Hindlimb muscle (tissue), 1 donor: ENCODE results near the gene CD82. TPM values are rescaled to one million over a fixed set of nuclear protein-coding genes. Genes with fewer than 3 reads are reported as not detected.
A peak's percentile ranks its signal among the peaks of the same experiment; 100 is the strongest.

Experiments used
- DNase-seq: peaks from one replicate; pipeline ENCODE4 v3.0.0-alpha.2; 2013
- polyA plus RNA-seq: library from polyadenylated mRNA; unstranded; fragments of 120-200 nt; gene quantifications from one replicate; pipeline ENCODE4 v1.2.1, GENCODE V29; 2013; ENCODE audit not compliant: insufficient read length

Gene CD82
- polyA plus RNA-seq, result 88.4 TPM

DNA sequence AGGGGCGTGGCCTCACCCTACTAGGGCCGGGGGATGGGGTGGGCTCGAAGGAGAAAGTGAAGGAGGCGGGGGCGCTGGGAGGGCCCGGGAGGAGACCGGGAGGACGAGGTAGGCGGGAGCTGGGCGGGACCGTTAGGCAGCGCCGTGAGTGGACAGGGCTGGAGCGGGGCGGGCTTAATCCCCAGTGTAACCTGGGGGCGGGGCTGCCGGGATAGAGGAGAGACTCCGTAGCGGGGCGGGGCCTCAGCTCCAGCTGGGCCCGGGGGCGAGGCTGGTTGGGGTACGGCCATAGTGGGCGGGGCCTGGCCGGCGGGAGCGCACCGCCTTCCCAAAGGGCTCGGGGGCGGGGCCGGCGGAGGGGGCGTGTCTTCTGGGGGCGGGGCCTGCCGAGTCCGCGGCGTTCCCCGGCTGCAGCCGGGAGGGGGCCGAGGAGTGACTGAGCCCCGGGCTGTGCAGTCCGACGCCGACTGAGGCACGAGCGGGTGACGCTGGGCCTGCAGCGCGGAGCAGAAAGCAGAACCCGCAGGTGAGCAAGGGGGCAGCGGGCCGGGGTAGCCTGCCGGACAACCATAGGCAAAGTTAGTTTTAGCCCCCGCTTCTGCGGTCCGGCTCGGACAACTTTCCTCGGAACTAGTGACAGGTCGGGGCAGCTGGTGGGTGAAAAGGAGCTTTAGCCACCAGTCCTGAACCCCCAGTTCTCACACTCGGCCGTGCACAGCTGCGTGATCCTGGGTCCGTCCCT is at the start of gene CD82:
Gene CD82, plus strand, starts transcription at position 453 of the 742 bp plus-strand sequence. CDS start 29,000 bp downstream, outside the sequence.
- peak; percentile 99 for DNase-seq

DNA sequence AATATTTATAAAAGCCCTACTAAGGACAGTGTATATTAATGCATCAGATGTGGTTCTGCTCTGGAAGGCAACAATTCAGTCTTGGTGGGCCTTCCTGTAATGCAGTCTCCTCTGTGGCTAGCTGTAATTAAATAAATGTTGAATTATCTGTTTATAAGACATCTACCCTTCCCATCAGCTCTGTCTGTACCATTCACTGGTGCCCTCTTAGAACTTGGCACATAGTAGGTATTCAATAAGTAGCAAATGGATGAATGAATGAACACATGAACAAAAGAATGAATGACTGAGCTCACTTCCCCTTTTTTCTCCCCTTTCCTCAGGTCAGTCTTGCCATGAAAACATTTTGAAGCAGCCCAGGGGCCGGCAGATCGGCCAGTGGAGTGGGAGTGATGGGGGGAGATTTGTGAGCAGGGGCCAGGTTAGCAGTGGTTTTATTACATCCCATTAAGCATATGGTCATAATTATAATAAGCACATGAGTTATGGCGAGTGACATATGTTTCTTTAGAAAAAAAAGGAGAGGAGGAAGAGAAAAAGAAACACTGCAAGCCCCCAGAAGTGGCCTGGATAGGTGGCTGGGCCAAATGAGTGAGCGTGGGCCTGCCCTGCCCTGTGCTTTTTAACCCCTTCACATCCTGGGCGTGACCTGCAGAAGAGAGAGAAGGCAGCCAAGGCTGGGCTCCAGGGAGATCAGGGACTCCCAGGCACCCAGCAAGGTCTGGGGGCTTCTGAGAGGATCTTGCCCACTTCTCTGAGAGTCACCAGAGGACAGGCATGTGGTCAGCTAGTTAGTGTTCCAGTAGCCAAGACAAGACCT is 48.6 kb upstream of the CD82 start:
- DNase-seq, result no peak

DNA sequence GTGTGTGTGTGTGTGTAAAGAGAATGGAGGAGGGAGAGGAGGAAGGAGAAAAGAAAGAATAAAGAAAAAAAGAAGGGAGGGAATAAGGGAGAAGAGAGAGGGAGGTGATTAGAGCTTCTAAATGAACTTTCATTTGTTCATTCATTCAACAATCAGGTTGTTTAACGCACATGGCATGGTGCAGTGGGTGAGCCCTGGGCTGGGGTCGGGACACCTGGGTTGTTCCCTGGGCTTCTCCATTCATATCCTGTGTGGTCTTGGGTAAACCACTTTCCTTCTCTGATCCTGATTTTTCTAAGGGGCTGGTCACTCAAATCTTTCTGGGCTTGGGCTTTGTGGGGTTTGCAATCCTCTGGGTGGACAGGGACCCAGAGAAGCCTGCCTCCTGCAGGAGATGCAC is 47.9 kb upstream of the CD82 start:
- no peak for DNase-seq

DNA sequence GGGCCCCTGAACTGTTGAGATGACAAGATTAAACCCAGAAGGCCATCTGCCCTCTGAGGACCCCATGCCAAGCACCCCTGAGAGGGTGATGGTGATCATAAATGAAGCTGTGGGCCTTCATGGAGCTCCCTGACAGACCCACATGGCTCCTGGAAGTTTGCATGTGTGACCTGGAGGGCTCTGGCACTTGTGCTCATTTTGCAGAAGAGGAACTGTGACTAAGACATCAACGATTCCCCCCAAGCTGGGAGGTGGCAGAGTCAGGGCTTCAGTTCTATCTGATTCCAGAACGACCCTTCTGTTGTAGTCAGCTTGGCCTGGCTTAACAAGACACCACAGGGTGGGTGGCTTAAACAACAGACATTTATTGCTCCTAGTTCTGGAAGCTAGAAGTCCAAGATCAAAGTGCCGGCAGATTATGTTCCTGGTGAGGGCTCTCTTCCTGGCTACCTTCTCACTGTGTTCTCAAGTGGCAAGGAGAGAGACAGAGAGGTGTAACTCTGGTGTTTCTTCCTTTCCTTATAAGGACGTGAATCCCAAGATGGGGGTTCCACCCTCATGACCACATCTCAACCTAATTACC is 46.4 kb upstream of the CD82 start:
- DNase-seq, result no peak

DNA sequence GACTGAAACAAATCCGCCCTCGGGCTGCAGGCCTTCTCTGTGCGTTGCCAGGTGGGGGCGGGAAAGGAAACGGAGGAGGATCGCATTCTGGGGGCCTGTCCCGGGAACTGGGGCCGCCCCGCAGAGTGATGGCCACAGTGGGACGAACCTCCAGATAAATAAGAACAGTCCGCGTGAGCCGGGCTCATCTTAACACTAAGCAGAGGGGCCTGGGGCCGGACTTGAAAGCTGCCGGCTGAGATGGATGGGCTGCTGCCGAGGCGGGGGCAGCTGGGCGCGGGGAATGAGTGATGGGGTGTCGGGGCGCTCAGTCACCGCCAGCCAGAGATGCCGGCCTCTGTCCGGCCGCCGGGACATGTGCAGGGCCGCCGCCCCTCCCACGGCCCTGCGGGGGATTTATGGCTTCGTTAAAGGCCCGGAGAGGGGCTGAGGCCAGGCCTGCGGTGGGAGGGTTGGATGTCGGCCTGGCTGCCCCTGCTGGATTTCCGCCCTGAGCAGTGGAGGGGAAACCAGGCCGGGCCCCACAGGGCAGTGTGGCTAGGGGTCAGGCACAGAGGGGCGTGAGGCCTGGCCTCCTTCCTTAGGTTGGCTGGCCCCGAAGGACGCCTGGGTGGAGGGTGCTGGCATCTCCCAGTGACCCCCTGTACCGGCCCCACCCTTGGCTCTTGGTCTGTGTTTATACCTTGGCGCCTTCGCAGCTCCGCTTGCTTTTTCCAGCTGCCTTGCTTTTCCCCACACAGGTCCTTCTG is 45.3 kb upstream of the CD82 start:
- peak; percentile 36 for DNase-seq

GRCh38 chr11:44521148-44521547 is 44.3 kb upstream of the CD82 start:
- no peak for DNase-seq

- no peak for DNase-seq
Measured at GRCh38 chr11:44522294-44522693, 43.2 kb upstream of the CD82 start.

DNA sequence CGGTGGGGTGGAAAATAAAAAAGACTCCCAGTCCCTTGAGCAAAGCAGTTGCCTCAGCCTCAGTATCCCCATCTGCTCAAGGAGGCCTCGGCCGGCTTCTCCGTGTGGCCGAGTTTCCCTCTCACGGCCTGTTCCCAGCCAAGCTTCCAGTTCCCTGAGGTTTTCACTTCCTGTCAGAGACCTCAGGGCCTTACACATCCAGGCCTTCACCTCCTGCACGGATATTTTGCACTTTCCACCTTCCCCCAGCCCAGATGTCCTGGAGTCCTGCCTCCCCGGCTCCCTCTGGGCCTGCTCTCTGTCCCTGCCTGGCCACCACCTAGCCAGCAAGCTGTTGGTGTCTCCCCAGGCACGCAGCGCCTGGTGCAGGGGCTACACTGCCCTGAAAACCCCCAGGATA is 41.1 kb upstream of the CD82 start:
- DNase-seq, result no peak

DNA sequence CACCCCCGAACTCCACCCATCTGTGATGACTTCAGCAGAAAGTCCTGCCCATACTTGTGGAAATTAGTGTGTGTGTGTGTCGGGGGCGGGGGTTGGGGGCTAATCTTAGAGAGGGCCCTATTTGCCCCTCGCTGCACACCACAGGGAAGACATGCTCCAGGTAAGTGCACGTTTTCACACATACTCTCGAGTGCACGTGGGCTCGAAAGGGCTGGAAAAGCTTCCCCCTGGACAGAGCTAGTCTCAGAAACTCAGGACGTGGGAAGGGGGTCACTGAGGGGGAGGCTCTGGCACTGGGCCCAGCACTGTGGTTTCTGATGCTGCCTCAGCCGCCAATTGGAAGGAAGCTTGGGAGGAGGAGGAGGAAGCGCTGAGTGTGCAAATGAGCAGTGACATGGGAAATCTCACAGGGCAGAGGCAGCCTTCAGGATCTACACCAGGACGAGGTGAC is 40.7 kb upstream of the CD82 start:
- DNase-seq, result peak; percentile 61

- DNase-seq, result no peak
Measured at GRCh38 chr11:44525473-44526252, 39.8 kb upstream of the CD82 start.

DNA sequence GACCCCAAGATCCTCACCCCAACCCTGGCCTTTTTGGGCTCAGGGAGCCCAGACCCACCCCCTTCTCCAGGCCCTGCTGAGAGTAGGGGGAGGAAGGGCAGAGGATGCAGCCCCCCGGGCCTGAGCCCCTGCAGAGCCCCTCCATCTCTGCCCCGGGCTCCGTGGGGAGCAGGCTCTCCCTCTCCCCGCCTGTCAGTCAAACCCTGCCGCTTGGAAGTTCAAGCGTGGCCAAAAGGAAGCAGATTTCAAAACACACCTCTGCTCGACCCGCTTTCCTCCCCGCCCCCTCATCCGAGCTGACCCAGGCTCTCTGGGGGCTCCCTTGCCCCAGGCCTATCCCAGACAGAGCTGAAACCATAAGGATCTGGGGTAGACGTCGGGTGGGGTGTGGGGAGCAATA is 39.0 kb upstream of the CD82 start:
- DNase-seq, result no peak

- no peak for DNase-seq
Measured at GRCh38 chr11:44527476-44527875, 38.0 kb upstream of the CD82 start.

DNA sequence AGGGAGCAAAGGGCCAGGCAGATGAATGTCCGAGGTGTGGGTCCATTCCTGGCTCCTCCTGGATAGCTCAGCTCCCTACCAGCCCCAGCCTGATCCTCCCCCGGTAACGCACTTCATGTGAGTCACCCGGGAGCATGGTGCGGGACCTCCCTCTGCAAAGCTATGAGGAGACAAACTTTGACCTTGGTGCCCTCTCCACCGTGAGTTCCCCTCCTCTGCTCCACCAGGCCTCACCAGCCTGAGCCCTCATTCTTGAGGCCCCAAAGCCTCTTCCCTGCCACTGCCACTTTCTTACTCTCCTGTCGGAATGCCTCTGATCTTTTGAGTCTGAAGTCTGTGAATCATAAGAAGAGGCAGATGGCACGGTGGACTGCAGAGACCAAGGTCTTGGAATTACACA is 37.4 kb upstream of the CD82 start:
- DNase-seq, result no peak

GRCh38 chr11:44528581-44528980 is 36.9 kb upstream of the CD82 start:
- DNase-seq, result no peak

DNA sequence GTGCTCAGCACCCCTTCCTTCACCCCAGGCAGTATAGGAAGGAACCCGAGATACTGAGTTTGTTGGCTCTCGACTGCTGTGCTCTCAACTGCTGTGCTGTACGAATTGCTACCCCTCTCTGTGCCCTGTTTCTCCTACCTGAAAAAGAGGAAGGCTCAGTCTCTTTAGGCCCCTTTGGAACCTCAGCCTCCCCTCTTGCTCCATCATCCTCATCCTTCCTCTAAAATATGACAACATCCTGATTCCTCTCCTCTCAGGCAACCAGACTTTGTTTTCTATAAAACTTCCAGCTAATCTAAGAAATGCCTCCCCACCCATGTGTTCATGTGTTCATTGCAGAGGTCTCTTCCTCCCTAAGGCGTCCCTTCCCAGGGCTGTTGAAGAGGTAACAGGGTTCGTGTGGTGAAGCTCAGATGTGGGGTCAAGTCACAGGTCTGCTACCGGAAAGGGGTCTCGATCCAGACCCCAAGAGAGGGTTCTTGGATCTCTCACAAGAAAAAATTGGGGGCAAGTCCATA is 35.5 kb upstream of the CD82 start:
- no peak for DNase-seq

- no peak for DNase-seq
Measured at GRCh38 chr11:44530413-44531115, 34.9 kb upstream of the CD82 start.

DNA sequence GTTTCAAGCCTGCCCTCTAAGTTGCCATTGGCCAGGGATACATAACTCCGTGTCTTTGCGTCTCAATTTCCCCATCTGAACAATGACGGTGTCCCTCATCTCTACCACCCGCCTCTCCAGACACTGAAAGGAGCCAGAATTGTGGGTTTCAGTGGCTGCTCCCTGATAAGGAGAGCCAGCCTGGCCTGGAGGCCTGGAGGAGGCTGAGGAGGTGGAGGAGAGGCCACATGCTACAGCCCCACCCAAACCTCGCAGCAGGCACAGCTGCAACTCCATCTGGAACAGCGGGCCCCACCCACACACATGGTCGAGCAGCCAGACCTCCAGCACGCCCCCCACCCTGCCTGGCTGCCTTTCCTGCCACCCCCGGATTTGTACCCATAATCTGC is 34.4 kb upstream of the CD82 start:
- no peak for DNase-seq

DNA sequence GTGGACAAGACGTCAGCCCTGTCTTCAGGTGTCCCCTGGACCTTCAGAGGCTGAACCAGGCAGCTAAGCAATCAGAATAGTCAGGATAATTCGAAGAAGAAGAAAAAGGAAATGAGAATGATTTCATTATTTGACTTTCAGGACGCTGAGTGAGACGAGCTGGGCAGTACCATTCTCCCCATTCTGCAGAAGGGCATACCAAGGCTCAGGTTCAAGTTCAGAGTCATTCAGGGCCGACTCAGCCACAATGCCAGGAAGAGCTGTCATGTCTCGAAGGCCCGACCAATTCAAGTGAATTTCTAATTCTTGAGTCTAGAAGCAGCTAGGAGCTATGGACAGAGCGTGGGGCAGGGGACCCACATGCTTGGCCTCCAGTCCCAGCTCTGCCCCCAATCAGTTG is 33.8 kb upstream of the CD82 start:
- no peak for DNase-seq

GRCh38 chr11:44532809-44533208 is 32.7 kb upstream of the CD82 start:
- no peak for DNase-seq

DNA sequence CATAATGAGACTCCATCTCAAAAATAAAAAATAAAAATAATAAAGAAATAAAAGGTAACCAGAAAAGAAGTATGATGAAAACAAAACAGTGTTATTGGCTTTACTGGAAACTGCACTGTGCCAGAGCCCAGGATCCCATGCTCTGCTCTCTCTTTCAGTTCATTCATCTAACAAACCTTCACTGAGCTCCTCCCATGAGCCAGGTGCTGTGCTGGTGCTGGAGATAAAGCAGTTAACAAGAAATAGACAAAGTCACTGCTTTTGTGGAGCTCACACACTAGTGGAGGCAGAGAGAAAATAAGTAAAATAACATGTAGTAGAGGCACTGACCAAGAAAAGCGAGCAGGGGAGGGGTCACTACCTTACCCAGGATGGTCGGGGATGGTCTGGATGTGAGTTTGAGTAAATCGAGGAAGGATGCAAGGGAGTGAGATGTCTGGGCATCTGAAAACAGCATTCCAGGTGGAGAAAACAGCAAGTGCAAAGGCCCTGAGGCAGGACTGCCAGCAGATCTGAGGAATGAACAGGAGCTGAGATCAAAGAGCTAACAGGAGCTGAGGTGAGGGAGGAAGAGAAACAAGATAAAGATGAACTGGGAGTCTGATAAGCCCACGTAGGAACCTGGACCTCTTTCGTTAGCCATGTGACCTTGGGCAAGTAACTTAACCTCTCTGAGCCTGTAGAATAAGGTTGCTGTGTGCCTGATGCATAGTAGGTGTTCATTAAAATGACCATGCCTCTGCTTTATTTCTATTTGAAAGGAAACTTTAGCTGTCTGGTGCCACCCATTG is 31.3 kb upstream of the CD82 start:
- DNase-seq, result no peak
